Large intestine (tissue), 12 donors: Measurements from ENCODE around the gene RHBDD3. TPM values are rescaled to one million over a fixed set of nuclear protein-coding genes. Genes with fewer than 3 reads are reported as not detected.

Experiments
- DNase-seq, 2 donors: peaks; one replicate each; pipeline versions ENCODE4 v3.0.0 to v3.0.0-alpha.2; 2013
- H3K27ac ChIP-seq: one replicate; pipeline ENCODE4 v1.5.1; 2013; ENCODE audit warnings: low read length
- H3K27me3 ChIP-seq: 2 replicates; pipeline ENCODE4 v1.6.1; 2013; ENCODE audit warnings: low read length; ENCODE audit not compliant: control insufficient read depth, insufficient read depth
- H3K36me3 ChIP-seq: 2 replicates; pipeline ENCODE4 v1.6.1; 2013; ENCODE audit warnings: low read length; ENCODE audit not compliant: control insufficient read depth, insufficient read depth
- H3K4me1 ChIP-seq: one replicate; pipeline ENCODE4 v1.6.1; 2013; ENCODE audit warnings: low read length; ENCODE audit not compliant: control insufficient read depth, insufficient read depth
- H3K4me3 ChIP-seq: one replicate; pipeline ENCODE4 v1.5.1; 2013; ENCODE audit warnings: low read length
- H3K9me3 ChIP-seq: one replicate; pipeline ENCODE4 v1.6.1; 2013; ENCODE audit warnings: mild to moderate bottlenecking, low read depth, low read length, moderate library complexity; ENCODE audit not compliant: control insufficient read depth
- WGBS: methylation state at CpG from one replicate; pipeline ENCODE4 v1.1.5; 2013; ENCODE audit warnings: low lambda C conversion rate; ENCODE audit not compliant: insufficient coverage; 5-methylcytosine and 5-hydroxymethylcytosine counted together
- long read RNA-seq, 11 donors: transcript quantifications; one replicate each; lab custom pipeline, GENCODE V29; 2026
- polyA plus RNA-seq: library from polyadenylated mRNA; unstranded; fragments of 120-200 nt; gene quantifications from one replicate; pipeline ENCODE4 v1.2.1, GENCODE V29; 2013

Gene RHBDD3
- 26.3 TPM for polyA plus RNA-seq
- long read RNA-seq, donor 1, partial matches to known transcripts, result 0 of 3 reads
- long read RNA-seq, donor 1, other reads (novel, unspliced or antisense), result 0 of 3 reads
- long read RNA-seq, donor 2, transcript RHBDD3-206 (3 exons, 999 nt), result major isoform, 6 of 399 reads
- long read RNA-seq, donor 2, partial matches to known transcripts, result 370 of 399 reads
- long read RNA-seq, donor 2, other reads (novel, unspliced or antisense), result 20 of 399 reads
- long read RNA-seq, donor 3, transcript RHBDD3-206 (3 exons, 999 nt), result major isoform, 5 of 7 reads
- long read RNA-seq, donor 3, partial matches to known transcripts, result 0 of 7 reads
- long read RNA-seq, donor 3, other reads (novel, unspliced or antisense), result 0 of 7 reads
- long read RNA-seq, donor 4, partial matches to known transcripts, result 0 of 1 reads
- long read RNA-seq, donor 4, other reads (novel, unspliced or antisense), result 0 of 1 reads
- long read RNA-seq, donor 5, partial matches to known transcripts, result 88 of 107 reads
- long read RNA-seq, donor 5, other reads (novel, unspliced or antisense), result 13 of 107 reads
- long read RNA-seq, donor 6, partial matches to known transcripts, result 0 of 5 reads
- long read RNA-seq, donor 6, other reads (novel, unspliced or antisense), result 0 of 5 reads
- long read RNA-seq, donor 7, partial matches to known transcripts, result 0 of 3 reads
- long read RNA-seq, donor 7, other reads (novel, unspliced or antisense), result 0 of 3 reads
- long read RNA-seq, donor 8, transcript RHBDD3-206 (3 exons, 999 nt), result major isoform, 8 of 320 reads
- long read RNA-seq, donor 8, partial matches to known transcripts, result 287 of 320 reads
- long read RNA-seq, donor 8, other reads (novel, unspliced or antisense), result 24 of 320 reads
- long read RNA-seq, donor 9, partial matches to known transcripts, result 0 of 3 reads
- long read RNA-seq, donor 9, other reads (novel, unspliced or antisense), result 0 of 3 reads
- long read RNA-seq, donor 10, transcript RHBDD3-206 (3 exons, 999 nt), result major isoform, 5 of 5 reads
- long read RNA-seq, donor 10, partial matches to known transcripts, result 0 of 5 reads
- long read RNA-seq, donor 10, other reads (novel, unspliced or antisense), result 0 of 5 reads
- long read RNA-seq, donor 11, partial matches to known transcripts, result 0 of 2 reads
- long read RNA-seq, donor 11, other reads (novel, unspliced or antisense), result 0 of 2 reads

DNA sequence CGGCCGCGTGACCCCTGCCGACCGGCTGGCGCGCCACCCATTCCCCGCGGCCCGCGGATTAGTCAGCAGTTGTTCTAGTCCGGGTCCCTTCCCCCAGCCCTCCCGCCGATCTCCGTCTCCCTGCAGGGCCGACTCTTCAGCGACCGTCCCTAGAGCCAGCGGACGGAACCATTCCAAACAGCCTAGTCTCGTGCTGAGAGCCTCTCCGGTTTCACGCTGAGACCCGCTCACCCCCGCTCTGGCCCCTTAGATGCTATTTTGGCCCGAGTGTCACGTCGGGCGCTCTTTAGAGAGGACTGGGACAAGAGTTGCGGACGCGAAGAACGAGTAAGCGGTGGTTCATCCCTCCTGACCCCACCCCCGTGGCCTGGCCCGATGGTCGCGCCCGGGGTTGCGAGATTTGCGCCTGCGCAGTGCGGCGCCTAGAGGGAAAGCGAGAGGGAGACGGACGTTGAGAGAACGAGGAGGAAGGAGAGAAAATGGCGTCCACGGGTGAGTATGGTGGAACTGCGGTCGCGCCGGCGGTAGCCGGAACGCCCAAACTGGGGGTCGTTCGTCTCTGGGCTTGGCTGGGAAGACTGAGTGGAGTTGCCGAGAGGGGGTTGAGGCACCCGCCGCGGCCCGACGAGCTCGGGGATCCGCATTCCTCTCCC is at the start of gene RHBDD3, which contains the start of gene EWSR1:
Gene RHBDD3, minus strand, starts transcription at position 124 of the 653 bp plus-strand sequence. CDS start 2,355 bp downstream, outside the sequence.
Gene EWSR1, plus strand, starts transcription at position 411 of the 653 bp plus-strand sequence. Its CDS starts 69 bp downstream, at position 480.
- Histone ChIP-seq H3K4me3 (peak within 1 kb of the TSS; percentile 60), H3K27me3 (no peaks in the 10 kb centered on the region), H3K9me3 (no peaks in the 10 kb centered on the region), H3K27ac (peak within 1 kb of the TSS; percentile 80), H3K4me1 (peaks cover 22% of the 10 kb centered on the region), H3K36me3 (peaks cover 21% of the 10 kb centered on the region)
- no CpG with 5 or more reads among the region's 67 CpGs for WGBS
- DNase-seq, result peak; percentile 93 to 98

DNA sequence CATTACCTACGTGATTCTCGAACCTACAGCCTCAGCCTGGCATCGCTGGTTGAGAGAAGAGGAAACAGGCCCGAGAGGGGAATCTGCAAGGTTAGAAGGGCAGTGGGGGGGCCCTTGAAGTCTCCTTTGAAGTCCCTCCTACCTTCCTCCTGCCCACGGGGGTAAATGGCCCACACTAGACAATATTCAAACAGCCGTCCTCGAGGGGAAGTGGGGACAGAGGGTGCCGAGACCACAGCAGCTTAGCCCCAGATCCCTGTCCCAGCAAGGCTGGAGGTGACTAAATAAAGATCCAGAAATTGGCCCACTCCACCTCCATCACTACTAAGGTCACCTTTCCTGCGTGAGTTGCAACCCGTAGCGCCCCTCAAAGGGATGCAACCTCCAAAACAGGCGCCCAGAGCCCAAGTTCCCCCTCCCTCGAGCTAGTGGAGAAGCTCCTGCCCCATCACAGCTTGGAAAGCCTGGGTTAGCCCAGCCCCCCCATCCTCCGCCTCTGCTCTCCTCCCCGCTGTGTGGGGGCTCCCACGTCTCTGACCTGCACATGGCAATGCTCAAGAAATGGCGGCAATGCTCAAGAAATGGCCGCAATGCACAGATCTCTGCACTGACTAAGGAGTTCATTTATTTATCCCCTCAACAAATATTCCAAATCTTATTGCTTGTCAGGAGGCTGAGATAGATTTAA is 48.5 kb upstream of the RHBDD3 start:
- H3K4me1 ChIP-seq, result peaks cover 18% of the 10 kb centered on the region
- no peak for DNase-seq
- no peak overlapping the region for H3K27ac ChIP-seq
- peaks cover 13% of the 10 kb centered on the region for H3K9me3 ChIP-seq
- H3K36me3 ChIP-seq, result no peaks in the 10 kb centered on the region
- H3K27me3 ChIP-seq, result peaks cover 41% of the 10 kb centered on the region
- H3K4me3 ChIP-seq, result no peak overlapping the region
- no CpG with 5 or more reads among the region's 18 CpGs for WGBS

DNA sequence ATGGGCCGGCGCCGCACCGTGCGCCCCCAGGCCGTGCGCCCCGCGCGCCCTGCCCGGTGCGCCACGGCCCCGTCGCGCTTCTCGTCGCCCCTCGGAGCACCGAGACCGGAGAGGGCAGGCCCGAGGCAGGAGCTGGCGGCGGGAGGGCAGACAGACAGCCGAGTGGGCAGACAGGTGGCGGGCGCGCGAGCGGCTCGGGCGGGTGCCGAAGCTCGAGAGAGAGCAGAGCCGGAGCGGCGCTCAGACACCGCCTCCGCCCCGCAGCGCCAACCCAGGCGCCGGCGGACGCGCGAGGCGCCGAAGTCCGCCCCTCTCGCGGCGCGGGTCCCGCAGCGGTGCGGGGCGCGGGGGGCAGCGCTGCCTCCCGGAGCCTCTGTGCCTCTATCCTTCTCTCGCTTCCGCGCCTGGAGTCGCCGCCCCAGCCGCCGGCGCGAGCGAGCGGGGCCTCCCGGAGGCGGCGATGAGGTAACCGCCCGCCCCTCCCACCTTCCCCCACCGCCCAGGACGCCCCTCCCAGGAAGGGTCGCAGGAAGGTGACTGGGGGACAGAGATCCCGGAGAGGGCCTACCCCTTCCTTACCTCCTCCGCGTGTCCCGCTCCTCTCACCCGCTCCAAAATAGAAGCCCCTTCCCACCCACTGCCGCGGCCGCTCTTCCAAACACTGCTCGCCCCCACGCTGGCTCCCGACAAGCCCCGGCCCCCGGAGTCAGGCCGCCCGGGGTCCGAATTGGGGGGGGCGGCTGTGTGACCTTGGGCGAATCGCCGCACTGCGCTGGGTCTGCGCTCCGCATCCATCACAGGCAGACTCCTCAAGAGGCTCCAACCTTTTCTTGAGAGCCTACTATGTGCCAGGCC is 47.7 kb upstream of the RHBDD3 start, which contains the start of gene RASL10A:
Gene RASL10A, minus strand, starts transcription at position 412 of the 855 bp plus-strand sequence. CDS start 451 bp downstream, outside the sequence.
- H3K4me1 ChIP-seq, result peaks cover 26% of the 10 kb centered on the region
- peaks cover 41% of the 10 kb centered on the region for H3K27me3 ChIP-seq
- H3K36me3 ChIP-seq, result no peaks in the 10 kb centered on the region
- no CpG with 5 or more reads among the region's 103 CpGs for WGBS
- peak in 1 of 2 donors; percentile 61 for DNase-seq
- H3K9me3 ChIP-seq, result peaks cover 13% of the 10 kb centered on the region
- no peak within 1 kb of the TSS for H3K4me3 ChIP-seq
- no peak within 1 kb of the TSS for H3K27ac ChIP-seq

- Histone ChIP-seq H3K36me3 (no peaks in the 10 kb centered on the region), H3K27me3 (peaks cover 41% of the 10 kb centered on the region), H3K4me1 (peaks cover 30% of the 10 kb centered on the region), H3K9me3 (peaks cover 13% of the 10 kb centered on the region), H3K4me3 (no peak overlapping the region), H3K27ac (no peak overlapping the region)
- DNase-seq, result peak in 1 of 2 donors; percentile 46
- WGBS, result no CpG with 5 or more reads among the region's 69 CpGs
These were observed 46.9 kb upstream of the RHBDD3 start for GRCh38 chr22:29314537-29315285.

DNA sequence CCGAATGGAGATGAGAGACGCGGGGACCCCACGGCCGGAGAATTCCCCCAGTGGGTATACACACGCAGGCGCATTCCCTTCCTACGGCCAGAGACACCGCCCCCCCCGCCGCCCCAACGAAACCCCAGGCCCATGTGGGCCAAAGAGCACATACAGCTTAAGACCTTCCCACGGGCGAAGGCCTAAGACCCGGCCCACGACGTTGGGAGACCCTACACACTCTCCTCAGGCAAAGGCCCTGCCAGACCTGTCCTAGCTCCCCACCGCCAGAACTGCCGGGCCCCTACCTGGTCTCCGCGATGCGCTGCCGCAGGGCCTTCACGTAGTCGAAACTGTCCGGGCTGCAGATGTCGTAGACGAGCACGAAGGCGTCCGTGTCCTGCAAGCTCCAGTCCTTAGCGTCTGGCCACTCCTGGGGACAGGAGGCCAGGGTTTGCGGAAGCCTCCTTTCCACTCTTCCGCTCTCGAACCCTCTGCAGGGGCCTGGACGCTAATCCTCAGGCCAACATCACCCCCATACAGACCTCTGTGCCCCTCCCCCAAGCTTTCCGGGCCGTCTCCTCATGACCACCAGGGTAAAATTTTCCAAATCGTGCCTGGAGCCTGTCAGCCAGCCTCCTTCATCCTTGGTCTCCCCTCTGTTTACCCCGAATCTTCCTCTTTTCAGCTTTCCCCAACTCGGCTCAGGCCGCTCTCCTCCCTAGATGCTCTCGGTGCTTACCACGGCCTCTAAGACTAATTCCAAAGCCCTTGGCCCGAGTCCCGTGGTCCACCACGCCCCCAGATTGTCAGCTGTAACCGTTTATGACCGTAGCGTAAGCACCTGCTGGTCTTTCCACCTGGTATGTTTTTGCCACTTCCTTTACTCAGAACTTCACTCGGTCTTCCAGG is 46.0 kb upstream of the RHBDD3 start:
- no peaks in the 10 kb centered on the region for H3K36me3 ChIP-seq
- peaks cover 13% of the 10 kb centered on the region for H3K9me3 ChIP-seq
- no peak overlapping the region for H3K4me3 ChIP-seq
- H3K27ac ChIP-seq, result no peak overlapping the region
- peaks cover 39% of the 10 kb centered on the region for H3K4me1 ChIP-seq
- DNase-seq, result peak in 1 of 2 donors; percentile 84
- peaks cover 41% of the 10 kb centered on the region for H3K27me3 ChIP-seq
- WGBS, result no CpG with 5 or more reads among the region's 51 CpGs

DNA sequence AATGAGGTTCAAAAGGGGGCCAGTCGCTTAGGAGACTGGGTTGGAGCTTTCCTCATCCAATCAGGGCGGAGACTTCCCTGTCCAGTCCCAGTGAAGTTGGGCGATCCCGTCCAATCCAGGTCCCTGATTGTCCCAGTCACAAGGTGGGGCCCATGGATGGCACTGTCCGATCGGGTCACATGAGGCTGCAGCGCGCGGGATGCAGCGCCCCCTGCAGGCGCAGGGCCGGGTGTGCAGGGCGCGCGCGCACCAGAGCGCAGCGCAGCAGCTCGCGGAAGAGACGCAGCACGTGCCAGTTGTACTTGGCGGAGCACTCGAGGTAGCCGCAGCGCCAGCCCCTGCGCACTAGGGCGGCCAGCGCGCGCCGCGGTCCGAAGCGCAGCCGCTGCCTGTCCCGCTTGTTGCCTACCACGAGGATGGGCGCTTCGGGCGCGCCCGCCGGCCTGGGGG is 45.4 kb upstream of the RHBDD3 start:
- Histone ChIP-seq H3K4me3 (no peak overlapping the region), H3K27ac (no peak overlapping the region), H3K4me1 (peaks cover 40% of the 10 kb centered on the region), H3K27me3 (peaks cover 41% of the 10 kb centered on the region), H3K9me3 (peaks cover 13% of the 10 kb centered on the region), H3K36me3 (no peaks in the 10 kb centered on the region)
- no CpG with 5 or more reads among the region's 44 CpGs for WGBS
- DNase-seq, result peak; percentile 63 to 68

DNA sequence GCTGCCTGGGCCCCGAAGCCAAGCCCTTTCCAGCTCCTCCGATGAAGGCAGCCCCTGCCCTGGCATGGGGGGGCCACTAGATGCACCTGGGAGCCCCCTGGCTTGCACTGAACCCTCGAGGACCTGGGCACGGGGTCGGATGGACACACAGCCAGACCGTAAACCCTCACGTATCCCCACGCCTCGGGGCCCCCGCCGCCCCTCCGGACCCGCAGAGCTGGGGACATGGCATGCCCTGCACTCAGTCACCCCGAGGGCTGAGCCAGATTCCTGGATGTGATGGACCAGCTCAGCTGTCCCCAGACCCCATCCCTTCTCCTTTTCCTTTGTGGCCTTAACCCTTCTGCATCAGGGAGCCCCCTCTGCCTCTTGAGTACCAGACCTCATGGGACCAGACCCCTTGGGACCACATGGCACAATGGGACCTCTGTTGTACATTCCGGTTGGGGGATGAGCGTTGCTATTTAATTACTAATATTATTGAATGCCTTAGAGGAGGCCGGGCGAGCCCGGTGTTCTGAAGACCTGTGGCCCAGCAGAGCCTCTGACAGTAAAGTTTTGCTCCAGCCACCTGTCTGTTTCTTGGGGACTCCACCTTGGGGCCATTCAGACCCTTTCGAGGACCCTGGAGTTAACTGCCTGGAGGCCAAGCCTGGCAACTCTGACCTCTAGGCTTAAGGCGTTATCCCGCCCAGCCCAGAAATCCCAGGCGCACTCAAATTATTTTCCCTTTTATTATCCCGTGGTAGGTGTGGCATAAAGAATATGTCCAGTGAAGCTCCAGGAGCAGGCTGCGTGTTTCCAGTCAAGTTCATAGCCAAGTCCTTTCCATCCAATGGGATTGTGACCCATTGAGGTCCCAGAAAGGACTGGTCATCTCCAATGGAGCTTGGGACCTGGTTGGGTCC is 44.7 kb upstream of the RHBDD3 start:
- Histone ChIP-seq H3K4me1 (peaks cover 45% of the 10 kb centered on the region), H3K4me3 (no peak overlapping the region), H3K27ac (no peak overlapping the region), H3K9me3 (peaks cover 13% of the 10 kb centered on the region), H3K36me3 (no peaks in the 10 kb centered on the region), H3K27me3 (peaks cover 41% of the 10 kb centered on the region)
- DNase-seq, result no peak
- no CpG with 5 or more reads among the region's 25 CpGs for WGBS
